ENCODE data around the gene NBR1.
A peak's percentile ranks its signal among the peaks of the same experiment; 100 is the strongest.
"Not testable (repeated sequence)": the region's sequence is repeated elsewhere in the genome, so short reads cannot be mapped to it uniquely, and the experiment has no call there.

Gene NBR1

DNA sequence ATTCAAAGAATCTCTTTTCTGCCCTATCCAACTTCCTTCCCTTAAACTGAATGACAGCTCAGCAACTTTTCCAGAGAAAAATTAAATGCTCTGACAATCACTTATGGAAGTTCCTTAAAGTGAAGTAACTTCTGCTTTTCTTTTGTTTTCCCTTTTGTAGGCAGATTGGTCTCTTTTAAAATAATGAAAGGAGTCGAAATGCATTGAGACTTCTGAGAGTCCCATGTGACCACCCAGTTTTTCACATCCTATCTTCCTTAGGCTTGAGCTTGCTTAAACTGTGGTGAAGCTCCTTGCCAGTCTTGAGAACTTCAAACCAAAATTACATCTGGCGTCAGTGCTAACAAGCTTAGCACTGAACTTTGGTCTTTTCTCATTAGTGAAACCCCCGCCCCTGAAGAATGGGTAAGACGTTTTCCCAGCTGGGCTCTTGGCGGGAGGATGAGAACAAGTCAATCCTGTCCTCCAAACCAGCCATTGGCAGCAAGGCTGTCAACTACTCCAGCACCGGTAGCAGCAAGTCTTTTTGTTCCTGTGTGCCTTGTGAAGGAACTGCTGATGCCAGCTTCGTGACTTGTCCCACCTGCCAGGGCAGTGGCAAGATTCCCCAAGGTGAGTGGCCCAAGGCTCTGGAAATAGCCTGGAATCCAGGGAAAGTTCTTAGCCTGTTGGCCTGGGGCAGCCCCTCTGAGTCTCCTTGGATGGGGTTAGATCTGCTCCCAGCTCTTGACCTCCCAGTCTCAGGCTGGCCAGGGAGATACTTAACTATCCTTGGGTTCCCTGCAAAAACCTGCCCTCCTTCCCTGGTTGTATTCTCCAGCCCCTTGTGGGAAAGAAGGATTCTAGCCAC is 41.9 kb downstream of the NBR1 start:
- peak; percentile 8 for DNase-seq (ENCODE audit: low spot score)

DNA sequence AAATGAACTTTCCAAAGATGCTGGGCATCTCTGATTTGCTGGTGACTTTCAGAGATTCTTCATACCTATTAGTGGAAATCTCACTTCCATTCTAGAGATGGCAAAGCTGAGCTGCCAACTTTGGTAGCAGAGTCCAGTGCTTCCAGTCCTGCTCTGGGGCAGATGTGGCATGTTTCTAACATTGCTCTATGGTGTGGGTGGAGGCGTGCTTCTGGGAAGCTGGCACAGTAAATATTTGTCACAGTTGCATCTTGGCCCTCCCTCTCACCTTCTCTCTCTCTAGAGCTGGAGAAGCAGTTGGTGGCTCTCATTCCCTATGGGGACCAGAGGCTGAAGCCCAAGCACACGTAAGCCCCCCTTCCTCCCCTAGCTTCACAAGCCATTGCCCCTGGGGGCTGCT is 42.5 kb downstream of the NBR1 start:
- no peak for DNase-seq (ENCODE audit: low spot score)

DNA sequence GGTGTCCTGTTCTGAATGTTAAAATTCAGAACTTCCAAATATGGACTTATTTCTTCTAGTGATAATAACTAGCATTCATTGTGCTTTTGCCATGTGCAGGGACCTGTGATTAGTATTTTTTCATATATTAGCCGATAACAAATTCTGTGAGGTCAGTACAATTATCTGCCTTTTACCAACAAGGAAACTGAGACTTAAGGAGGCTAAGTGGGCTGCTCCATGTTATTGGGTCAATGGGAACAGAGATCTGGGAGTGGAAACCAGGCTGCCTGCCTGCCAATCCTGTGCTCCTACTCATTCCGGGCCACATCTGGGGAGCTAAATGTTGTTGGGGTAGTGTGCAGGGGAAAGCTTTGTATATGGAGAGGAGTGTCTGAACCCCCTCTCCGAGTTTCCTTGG is 44.3 kb downstream of the NBR1 start:
- no peak for DNase-seq (ENCODE audit: low spot score)

DNA sequence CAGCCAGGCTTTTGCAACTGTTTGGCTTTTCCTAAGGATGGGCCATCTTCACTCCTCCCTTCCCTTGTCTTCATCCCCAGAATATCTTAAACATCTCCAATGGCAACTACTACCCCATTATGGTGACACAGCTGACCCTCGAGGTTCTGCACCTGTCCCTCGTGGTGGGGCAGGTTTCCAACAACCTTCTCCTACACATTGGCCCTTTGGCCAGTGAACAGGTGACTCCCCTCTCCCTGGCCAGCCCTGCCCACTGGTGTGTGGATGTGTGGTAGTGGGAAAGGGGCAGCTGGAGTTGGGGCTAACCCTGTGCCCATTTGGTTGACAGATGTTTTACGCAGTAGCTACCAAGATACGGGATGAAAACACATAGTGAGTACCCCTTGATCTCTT is 45.4 kb downstream of the NBR1 start:
- DNase-seq (ENCODE audit: low spot score), result no peak

DNA sequence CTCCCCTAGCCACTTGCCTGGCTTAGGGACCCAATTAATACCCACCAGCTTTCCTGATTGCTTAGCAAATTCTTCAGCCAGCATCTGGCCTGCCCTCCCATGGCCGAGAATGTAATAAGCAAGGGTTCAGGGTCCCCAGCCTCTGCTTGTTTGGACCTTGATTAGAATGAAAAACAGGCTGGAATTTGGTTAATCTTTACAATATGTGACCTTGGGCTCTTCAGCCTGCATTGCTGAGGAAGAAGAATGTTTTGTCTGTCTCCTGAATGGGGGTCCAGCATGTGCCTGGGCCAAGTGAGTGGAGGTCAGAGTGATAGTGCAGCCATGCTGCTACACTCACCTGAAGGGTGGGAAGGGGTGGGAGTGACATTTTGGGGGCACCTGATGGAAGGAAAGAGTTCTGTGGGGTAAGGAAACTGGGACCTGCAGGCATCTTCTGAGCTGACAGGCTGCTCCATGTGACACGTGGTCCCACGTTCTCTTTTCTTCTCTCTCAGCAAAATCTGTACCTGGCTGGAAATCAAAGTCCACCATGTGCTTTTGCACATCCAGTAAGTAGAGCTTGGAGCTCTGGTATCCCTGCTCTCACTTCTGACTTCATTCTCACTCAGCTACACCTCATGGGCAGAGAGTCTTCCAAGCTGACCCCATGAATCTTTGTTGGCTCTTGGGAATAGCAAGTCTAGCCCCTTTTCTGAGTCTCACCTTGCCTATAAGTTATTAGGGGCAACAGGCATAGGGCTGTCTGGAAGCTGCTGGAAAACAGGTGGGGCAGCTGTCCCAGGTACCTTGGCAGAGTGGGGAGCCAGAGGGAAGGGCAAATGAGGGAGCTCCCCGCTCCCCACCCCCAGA is 46.0 kb downstream of the NBR1 start:
- no peak for DNase-seq (ENCODE audit: low spot score)

DNA sequence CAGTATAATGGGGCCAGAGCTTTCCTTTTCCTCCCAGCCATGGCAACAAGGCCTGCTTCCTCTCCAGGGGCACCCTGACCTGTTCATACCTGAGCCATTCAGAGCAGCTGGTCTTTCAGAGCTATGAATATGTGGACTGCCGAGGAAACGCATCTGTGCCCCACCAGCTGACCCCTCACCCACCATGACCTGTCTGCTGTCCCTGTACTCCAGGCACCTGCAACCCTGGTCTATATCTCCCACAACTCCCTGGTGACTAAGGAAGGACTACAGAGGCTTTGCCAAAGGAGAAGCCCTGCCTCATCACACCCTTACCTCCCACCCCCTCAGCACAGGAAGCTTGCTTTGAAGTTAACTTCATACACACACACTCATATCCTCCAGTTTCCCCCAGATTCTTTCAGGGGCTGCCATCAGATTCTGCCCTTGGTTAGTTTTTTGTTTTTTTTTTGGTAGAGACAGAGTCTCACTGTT is 46.6 kb downstream of the NBR1 start:
- DNase-seq (ENCODE audit: low spot score), result no peak

DNA sequence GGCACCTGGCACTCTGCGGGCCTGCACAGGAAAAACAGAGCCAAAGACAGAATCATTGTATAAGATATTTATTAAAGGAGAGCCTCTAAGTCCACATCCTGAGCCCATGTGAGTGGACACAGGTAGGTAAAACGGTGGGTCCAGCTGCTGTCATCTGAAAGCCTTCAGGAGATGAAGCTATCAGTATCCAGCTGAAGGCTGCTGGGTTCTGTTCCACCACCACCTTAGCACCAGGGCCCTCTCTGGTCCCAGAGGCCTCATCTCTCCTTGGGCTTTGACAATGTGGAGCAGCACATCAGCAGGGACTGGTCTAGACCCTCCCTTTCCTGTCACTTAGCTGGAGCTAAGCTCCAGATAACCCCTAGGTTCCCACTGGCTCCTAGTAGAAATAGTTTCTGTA is 48.0 kb downstream of the NBR1 start:
- no peak for DNase-seq (ENCODE audit: low spot score)

DNA sequence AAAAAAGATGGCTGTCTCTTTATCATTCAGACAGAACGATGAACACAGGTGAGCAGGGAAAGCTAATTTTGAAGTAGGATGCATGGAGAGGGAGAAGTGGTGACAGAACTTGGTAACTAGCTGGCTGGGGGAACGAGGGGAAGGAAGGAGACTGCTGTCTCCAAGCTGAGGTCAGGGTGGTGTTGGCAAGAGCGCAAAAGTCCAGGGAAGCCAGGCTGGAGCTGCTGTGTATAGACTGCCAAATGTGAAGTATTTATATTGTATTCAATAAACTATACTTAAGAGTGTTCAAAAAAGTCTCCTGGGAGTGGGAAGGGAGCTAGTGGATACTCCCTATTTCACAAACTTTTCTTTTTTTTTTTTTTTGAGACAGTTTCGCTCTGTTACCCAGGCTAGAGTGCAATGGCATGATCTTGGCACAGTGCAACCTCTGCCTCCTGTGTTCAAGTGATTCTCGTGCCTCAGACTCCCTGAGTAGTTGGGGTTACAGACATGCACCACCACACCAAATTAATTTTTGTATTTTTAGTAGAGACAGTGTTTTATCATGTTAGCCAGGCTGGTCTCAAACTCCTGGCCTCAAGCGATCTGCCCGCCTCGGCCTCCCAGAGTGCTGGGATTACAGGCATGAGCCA is 48.8 kb downstream of the NBR1 start:
- no peak for DNase-seq (ENCODE audit: low spot score)

DNA sequence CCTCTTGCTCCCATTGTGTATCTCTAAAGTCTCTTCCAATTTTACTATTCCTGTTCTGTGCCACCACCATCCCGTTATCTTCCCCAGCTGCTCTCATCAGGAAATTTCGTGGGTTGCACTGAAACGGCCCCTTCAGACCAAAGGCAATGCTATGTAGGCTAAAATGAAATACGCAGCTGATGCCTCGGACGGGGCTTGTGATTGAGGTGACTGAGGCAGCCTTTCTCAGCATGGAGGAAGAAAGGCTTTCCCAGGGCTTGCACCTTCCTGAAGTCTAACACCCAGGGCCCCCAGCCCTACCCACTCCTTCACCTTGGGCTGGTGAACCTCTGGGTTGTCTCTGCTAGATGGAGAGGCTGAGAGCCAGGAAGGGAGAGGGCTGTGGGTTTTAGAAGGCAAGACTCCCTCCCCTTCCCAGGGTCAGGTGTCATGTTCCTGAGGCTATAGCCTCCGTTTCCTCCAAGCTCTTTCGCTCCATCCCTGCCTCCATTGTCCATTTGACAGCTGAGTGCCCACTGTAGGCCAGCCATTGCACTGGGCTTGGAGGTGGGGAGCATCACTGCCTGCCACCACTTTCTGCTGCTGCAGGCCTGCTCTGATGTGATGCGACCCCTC is 49.6 kb downstream of the NBR1 start:
- DNase-seq (ENCODE audit: low spot score), result no peak

DNA sequence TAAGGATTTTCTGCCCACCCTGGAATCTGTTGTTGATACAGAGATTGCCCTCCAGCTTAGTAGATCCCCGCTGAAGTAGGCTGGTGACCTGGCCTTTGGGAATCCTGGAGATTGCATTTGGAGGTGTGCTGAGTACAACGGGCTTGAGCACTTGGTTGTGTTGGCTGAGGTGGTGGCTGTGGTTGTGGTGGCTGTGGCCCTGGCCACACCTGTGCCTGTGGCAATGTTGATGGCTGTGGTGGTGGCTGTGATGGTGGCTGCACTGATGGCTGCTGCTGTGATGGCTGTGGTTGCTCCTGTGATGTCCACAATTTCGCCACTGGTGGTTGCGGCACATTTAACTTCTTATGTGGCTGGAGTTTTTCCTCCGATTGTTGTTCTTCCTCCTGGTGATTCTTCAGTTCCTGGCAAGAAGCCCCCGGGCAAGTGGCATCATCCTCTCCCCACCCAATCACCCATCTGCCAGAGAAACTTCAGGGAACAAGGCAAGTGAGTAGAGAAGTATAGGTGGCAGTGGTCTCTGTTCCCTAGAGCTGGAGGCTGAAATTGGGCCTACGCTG is 53.2 kb downstream of the NBR1 start:
- DNase-seq (ENCODE audit: low spot score), result no peak

DNA sequence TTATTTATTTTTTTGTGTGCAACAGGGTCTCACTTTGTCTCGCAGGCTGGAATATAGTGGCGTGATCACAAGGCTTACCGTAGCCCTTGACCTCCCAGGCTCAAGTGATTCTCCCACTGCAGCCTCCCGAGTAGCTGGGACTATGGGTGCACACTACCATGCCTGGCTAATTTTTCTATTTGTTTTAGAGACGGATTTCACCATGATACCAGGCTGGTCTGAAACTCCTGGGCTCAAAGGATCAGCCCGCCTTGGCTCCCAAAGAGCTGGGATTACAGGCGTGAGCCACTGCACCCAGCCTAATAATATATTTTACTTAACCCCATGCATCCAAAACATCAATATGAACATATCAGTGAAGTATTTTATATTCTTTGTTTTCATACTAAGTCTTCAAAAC is 55.4 kb downstream of the NBR1 start:
- no peak for DNase-seq (ENCODE audit: low spot score)

DNA sequence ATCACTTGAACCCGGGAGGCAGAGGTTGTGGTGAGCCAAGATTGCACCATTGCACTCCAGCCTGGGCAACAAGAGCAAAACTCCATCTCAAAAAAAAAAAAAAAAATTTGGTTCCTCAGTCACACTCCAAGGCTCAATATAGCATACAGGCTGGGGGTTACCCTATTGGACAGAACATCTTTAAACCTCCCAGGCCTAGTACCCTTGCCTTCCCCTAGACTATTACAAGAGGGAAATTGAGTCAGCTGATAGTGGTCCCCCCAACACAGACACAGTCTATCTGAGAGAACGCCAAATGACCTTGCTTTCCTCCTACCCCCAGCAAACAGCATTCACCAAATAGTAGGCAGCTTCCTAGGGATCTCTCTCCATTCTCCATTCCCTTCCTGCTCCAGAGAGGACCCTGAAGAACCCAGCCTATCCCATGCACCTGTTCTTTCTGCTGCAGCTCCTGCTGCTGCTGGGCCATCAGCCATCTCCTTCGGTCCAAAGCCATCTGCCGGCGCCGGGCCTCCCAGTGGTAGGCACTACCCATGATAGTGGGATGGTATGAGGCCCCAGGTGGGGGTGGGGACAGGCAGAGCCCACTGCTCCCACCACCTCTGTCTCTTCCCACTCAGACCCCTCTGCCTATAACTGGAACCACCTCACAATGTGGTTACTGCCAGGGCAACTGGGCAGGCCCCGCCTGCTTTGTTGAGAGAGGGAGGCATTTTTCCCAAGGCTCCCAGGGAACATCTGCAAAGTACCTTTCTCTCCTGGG is 57.2 kb downstream of the NBR1 start, which contains the start of gene CCDC200:
TSS of gene CCDC200 (minus strand) at position 604 of the 763 bp plus-strand sequence. CDS start at position 535, 69 bp downstream.
- not testable (repeated sequence) for DNase-seq (ENCODE audit: low spot score)

DNA sequence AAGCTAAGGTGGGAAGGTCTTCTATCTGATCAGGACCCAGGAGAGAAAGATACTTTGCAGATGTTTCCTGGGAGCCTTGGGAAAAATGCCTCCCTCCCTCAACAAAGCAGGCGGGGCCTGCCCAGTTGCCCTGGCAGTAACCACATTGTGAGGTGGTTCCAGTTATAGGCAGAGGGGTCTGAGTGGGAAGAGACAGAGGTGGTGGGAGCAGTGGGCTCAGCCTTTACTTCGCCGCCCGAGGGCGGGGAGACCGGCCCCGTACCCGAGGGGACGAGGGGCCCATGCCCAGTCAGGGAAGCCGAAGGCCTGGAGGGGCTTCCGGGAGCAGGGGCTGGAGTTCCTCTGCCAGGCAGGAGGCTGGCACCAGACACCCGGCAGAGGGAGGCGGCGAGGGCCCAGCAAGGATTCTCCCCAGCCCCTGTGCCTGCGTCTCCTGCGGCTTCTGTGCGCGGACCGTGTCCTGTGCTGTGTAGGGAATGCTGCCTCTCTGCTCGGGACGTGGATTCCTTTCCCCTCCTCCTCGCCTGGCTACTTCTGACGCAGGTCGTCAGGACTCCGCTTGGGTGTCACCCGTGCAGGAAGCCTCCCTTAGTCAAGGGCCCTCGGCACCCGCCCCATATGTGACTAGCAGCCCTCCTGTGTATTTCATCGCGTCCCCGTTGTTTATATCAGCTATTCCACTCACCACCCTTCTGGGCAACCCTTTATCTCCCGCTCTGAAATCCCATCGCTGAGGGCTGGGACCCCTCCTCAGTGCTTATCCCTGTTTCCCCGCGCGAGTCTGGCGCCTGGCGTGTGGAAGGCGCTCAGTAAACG is 60.4 kb downstream of the NBR1 start:
- DNase-seq (ENCODE audit: low spot score), result not testable (repeated sequence)

DNA sequence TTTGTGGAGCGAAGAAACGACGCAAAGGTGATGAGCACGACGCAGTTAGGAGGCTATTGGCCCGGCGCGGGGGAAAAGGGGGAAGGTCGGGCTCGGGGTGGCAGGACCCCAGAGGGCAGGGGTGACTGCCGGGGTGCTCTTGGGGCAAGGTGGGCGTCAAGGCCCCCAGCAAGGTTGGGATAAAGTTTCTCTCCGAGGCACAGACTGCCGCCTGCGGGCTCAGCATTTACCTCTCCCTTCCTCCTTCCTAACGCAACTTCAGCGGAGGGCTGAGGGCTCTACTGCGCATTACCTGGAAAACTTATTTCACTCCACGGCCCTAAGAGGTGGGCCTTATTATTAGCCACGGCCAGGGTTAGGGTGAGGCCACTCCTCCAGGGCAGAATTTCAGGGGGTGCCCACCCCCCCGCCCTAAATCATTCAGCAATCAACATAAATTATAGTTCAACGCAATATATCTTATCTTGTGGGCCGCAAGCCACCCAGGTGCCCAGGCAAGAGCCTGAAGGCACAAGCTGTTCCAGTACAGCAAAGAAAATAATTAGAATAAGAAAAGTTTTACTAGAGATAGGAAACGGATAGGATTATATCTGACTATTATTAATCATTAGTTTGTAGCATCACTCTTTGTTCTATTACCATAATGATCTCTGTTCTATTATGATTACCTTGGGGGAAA is 61.1 kb downstream of the NBR1 start:
- DNase-seq (ENCODE audit: low spot score), result not testable (repeated sequence)

DNA sequence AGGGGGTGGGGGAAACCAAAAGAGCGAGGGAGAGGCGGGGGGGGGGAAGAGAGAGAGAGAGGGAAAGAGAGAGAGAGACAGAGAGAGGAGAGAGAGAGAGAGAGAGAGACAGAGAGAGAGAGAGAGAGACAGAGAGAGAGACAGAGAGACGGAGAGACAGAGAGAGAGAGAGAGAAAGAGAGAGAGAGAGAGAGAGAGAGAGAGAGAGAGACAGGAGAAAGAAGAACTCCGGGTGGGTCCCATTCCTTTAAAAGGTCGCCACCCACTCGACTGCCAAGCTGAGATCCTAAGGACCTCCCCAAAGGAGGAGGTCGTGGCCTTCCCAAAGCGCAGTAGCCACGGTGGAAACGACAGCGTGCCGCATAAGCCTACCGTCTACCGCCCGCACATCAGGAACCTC is 62.2 kb downstream of the NBR1 start:
- DNase-seq (ENCODE audit: low spot score), result not testable (repeated sequence)

DNA sequence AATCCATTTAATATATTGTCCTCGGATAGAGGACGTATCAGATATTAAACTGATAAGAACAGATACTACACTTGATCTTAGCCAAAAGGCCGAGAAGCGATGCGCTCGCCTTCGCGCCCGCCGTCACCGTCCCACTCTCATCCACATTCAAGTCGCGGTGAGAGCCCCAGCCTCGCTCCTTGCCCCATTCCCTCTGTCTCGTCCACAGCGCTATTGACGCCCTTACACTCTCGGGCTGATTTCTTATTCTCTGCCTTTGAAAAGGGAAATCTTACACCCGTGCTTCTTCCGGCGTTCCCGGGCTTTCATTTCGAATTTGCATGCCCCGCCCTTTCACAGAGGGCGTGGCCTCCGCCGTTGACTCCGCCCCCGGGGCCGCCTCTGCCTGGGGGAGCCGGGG is 62.9 kb downstream of the NBR1 start, which contains the start of gene RNU2-1:
TSS of gene RNU2-1 (minus strand) at position 101 of the 400 bp plus-strand sequence.
- not testable (repeated sequence) for DNase-seq (ENCODE audit: low spot score)

DNA sequence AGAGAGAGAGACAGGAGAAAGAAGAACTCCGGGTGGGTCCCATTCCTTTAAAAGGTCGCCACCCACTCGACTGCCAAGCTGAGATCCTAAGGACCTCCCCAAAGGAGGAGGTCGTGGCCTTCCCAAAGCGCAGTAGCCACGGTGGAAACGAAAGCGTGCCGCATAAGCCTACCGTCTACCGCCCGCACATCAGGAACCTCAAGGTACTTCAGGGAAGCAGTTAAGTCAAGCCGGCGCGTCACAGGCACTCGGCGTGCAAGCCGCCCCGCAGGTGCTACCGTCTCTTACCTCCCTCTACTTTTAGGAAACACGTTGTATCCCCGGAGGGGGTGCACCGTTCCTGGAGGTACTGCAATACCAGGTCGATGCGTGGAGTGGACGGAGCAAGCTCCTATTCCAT is 68.6 kb downstream of the NBR1 start:
- DNase-seq (ENCODE audit: low spot score), result not testable (repeated sequence)

DNA sequence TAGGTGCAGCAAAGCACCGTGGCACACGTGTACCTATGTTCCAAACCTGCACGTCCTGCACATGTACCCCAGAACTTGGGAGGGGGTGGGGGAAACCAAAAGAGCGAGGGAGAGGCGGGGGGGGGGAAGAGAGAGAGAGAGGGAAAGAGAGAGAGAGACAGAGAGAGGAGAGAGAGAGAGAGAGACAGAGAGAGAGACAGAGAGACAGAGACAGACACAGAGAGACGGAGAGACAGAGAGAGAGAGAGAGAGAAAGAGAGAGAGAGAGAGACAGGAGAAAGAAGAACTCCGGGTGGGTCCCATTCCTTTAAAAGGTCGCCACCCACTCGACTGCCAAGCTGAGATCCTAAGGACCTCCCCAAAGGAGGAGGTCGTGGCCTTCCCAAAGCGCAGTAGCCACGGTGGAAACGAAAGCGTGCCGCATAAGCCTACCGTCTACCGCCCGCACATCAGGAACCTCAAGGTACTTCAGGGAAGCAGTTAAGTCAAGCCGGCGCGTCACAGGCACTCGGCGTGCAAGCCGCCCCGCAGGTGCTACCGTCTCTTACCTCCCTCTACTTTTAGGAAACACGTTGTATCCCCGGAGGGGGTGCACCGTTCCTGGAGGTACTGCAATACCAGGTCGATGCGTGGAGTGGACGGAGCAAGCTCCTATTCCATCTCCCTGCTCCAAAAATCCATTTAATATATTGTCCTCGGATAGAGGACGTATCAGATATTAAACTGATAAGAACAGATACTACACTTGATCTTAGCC is 69.8 kb downstream of the NBR1 start:
- not testable (repeated sequence) for DNase-seq (ENCODE audit: low spot score)

Measured in putamen (tissue), 1 donor.